AG08395 (cell line): ENCODE data around the gene DAD1.
"Not testable (repeated sequence)": the region's sequence is repeated elsewhere in the genome, so short reads cannot be mapped to it uniquely, and the experiment has no call there.

ENCODE experiments used
- DNase-seq: peaks from one replicate; pipeline ENCODE4 v3.0.0; 2012; ENCODE audit warnings: mixed read lengths, low spot score

The DAD1 gene

DNA sequence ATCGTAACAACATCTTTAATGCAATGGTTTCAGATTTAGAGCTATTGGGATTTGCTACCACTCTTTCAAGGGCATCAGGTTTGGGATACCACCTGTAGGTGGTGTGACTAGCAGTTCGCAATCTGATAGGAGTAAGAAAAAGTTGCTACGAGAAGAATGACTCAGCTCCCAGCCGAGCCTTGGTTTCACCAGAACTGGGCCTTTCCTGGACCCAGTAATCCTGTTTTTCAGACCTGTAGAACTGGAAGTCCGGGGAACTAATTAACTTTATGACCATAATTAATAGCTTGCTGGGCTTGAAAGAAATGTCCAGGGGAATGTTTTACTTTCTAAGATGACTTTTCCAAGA, 9.8 kb upstream of the DAD1 start:
- DNase-seq, result peak; percentile 69

DNA sequence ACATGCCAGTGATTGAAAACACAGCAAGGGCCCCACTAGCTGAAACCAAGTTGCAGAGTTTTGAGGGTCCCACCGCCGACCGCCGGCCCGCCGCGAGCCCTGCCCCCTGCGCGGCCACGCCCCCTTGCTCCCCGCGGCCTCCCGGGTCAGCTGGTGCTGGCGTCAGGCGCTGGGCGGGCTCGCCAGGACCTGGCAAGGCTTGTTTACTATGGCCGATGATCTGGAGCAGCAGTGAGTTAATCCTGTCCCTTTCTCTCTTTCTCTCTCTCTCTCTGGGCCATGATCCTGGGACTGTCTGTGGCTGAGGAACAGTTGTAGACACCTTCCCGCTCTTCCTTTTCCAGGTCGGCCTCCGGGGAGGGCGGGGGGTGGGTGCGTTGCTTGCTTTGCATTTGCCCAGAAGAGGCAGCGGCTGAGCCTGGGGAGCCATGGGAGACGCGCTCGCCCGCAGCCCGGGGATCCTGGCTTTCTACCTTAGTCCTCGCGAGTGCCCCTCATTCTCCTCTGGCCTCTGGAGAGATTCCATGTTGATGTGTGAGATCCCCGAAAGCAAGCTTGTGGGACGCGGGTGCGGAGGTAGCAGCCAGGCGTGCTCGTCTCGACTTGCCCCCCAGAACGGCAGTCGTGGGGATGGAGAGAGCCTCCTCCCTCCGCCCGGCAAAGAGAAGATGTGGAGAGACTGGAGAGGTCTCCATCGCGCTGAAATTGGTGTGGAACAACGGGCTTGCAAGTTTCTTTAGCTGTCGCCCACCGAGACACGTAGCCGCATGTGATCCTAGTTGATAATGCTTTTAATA, 9.3 kb upstream of the DAD1 start, which contains the start of gene ABHD4:
Gene ABHD4, plus strand, starts transcription at position 202 of the 797 bp plus-strand sequence. Its CDS starts 7 bp downstream, at position 209.
- peak; percentile 84 for DNase-seq

- no peak for DNase-seq
Observed at GRCh38 chr14:22597771-22598098, 8.7 kb upstream of the DAD1 start.

- DNase-seq, result no peak
Observed at GRCh38 chr14:22597265-22597664, 8.2 kb upstream of the DAD1 start.

- DNase-seq, result no peak
Observed at GRCh38 chr14:22596354-22596879, 7.4 kb upstream of the DAD1 start.

- DNase-seq, result no peak
Observed at GRCh38 chr14:22594156-22594716, 5.2 kb upstream of the DAD1 start.

GRCh38 chr14:22593601-22594000, 4.6 kb upstream of the DAD1 start:
- no peak for DNase-seq

DNA sequence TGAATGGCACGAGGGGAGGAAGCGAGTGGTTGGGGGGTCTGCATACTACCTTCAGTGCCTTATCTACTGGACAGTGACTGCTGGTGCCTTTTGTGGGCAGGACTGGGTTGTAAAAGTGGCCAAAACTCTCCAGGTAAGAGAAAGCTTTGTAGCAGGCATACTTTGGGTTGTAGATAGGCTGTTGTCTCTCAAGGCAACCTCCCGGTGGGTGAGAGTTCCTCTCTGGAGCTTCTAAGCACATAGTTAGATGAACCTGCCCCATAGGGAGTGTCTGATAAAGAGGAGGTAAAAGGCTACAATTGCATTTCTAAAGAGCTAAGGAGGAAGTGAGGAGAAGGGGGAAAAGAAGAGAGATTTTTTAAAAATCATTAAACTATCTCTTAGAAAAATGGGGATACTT, 4.2 kb upstream of the DAD1 start:
- DNase-seq, result no peak

GRCh38 chr14:22588526-22589095, 413 bp downstream of the DAD1 start:
- DNase-seq, result no peak

- not testable (repeated sequence) for DNase-seq
Observed at GRCh38 chr14:22587677-22588422, 1.2 kb downstream of the DAD1 start.

GRCh38 chr14:22587247-22587646, 1.8 kb downstream of the DAD1 start:
- no peak for DNase-seq

DNA sequence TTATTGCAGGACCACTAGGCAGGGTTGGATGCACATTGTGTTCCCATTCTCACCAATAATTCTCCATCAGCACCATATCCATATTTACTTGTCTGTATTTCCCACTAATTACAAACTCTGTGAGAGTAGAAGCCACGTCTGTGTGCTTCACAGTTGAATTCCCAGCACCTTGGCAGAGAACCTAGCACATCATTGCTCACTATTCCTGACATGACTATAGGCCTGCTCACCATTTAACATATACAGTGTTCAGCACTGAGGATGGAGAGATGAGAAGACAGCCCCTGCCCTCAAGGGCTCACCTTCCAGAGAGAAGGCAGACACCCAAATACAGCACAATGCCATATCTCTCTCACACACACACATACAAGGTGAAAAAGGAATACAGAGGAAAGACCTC, 5.0 kb downstream of the DAD1 start:
- DNase-seq, result no peak

DNA sequence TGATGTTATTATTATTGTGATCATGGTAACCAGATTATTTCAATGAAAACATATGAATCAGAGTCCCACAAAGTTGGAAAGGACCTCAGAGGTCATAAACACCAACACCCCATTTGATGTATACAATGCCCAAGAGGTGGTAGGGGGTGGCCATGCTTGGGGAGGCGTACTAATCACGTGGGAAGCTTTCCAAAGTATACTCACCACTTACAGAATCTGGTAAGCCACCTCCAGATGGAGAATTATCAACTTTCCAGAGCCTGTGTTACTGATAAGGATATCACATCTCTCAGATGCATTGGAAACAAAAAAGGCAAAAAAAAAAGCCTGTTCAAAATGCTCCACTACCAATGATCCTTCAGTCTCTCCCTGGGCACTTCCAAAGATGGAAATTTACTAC, 8.4 kb downstream of the DAD1 start:
- DNase-seq, result no peak

- DNase-seq, result no peak
Observed at GRCh38 chr14:22579881-22580280, 9.1 kb downstream of the DAD1 start.

DNA sequence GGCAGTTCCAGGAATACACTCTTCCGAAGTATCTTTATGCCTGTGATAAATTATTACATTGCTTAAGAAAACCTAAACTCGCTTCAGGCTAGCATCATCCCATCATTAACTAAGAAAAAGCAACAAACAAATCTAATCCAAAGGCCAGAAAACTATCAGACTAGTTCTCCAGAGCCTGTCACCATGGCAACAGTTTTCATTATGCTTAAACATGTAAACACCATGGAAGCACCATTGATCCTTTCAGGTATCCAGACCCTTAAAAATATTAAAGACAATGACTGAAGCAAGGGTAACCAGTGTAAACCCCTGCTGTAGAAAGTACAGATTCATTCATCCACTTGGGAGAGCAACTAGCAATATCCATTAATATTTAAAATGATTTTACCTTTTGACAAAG, 9.8 kb downstream of the DAD1 start:
- DNase-seq, result no peak

GRCh38 chr14:22577334-22577908, 11.6 kb downstream of the DAD1 start:
- DNase-seq, result no peak

DNA sequence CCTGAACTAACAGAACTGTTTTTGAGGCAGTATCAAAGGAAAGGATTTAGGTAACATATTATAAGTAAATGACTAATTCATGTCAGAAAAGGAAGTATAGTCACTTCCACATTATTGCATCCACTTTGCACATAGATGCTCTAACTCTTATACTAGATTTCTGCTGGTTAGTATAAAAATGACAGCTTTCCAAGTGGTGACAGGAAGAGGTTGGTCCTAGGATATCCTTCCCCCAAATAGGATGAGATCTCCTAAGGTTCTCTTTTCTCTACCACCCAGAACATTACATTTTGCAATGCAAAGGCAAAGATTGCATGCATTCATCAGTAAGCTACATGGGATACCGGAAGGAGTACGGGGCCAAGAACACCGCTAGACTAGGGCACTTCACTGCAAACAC, 15.2 kb downstream of the DAD1 start:
- no peak for DNase-seq

GRCh38 chr14:22572562-22573058, 16.4 kb downstream of the DAD1 start:
- peak; percentile 18 for DNase-seq

DNA sequence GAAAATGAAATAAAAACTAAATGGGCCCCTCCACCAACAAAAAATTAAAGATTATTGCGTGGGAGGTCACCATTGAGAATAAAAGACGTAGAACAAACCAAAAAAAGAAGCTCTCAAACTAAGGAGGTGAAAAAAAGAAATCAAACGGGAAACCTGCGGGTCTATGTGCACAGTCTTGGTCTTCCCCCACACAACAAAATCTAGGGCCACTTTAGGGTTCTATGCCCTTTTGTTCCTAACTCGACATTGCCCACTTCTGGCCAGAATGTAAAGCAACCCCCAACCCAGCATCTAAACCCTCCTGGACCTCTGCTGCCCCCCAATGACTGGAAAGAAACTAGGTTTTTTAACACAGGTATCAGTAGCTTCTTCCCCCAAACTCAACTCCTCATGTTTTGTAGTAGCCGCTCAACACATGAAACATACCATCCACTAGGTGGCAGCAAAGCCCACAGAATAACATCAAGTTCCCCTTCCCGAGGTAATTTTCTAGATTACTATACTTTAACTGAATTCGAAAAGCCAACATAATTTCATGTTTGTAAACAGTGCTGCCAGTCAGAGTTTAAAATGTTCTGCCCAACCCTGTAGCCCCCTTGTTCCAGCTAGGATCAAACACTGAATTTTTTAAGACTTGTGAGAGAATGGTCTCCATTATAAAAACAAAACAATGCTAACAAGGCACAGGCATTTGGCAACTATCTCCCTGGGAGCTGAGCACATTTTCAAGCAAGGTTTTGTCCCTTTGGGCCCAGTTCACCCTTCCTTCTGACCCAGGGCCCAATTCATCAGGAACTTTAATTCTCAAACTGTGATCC, 18.7 kb downstream of the DAD1 start:
- peak; percentile 78 for DNase-seq

GRCh38 chr14:22569737-22570131, 19.3 kb downstream of the DAD1 start:
- DNase-seq, result no peak

DNA sequence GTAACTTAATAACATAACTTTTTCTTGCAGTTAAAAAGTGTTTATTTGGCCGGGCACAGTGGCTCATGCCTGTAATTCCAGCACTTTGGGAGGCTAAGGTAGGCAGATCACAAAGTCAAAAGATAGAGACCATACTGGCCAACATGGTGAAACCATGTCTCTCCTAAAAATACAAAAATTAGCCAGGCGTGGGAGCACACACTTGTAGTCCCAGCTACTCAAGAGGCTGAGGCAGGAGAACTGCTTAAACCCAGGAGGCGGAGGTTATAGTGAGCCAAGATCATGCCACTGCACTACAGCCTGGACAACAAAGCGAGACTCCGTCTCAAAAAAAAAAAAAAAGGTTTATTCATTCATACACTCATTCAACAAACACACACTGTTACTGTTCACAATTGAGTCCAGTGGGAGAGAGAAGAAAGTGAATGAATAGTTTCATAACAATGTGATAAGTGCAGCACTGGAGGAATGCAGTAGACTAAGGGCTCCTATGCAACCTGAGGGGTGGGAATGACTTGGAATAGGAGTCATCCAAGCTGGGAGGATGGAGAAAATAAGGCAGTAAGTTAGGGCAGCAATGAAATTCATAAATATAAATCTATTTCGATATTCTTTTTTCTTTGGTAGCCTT, 19.8 kb downstream of the DAD1 start:
- DNase-seq, result no peak
